Measurements from ENCODE around the gene BSDC1. TPM values are rescaled to one million over a fixed set of nuclear protein-coding genes. Genes with fewer than 3 reads are reported as not detected.
"Not testable (repeated sequence)": the region's sequence is repeated elsewhere in the genome, so short reads cannot be mapped to it uniquely, and the experiment has no call there.

The BSDC1 gene
- polyA plus RNA-seq, 1 of the 3 experiments (the other 2 are of a cell fraction), result 51.0 TPM

GRCh38 chr1:32438777-32439176 lies 44.5 kb upstream of the BSDC1 start:
- POLR2A ChIA-PET, result interaction anchor here (0.6 kb wide), 2 partner anchors 26 to 52 kb away, joined by 5 read pairs; partner anchors contain the start of gene ZBTB8B
- H3K27ac ChIP-seq (ENCODE audit: low read depth in 2 of 2, low read length in 1 of 2); H3K9me2 ChIP-seq; H3K4me2 ChIP-seq; H3K4me1 ChIP-seq (ENCODE audit: control insufficient read depth in 1 of 2, insufficient read depth in 2 of 2, low read depth in 1 of 2, low read length in 1 of 2); H3K9ac ChIP-seq; H3K4me3 ChIP-seq (ENCODE audit: low read depth in 2 of 2, low read length in 1 of 2); H3K27me3 ChIP-seq (ENCODE audit: insufficient read depth); H3K9me3 ChIP-seq; H3K36me3 ChIP-seq (replicated peaks in 1 of 2; ENCODE audit: control insufficient read depth in 1 of 2, insufficient read depth in 2 of 2, low read length in 1 of 2); H2AFZ ChIP-seq (ENCODE audit: low read depth); H3F3A ChIP-seq (replicated peaks; ENCODE audit: insufficient read depth); H4K20me1 ChIP-seq (ENCODE audit: insufficient read depth); DNase-seq; H3K79me2 ChIP-seq (ENCODE audit: insufficient read depth): not testable (repeated sequence)
- CTCF ChIA-PET, result interaction anchor here (1.8 kb wide), 1 partner anchor 10 kb away, joined by 6 read pairs; no protein-coding TSS in a partner anchor
- 19% methylated on average over 4 of the region's 4 CpGs for WGBS (ENCODE audit: low lambda C conversion rate)

GRCh38 chr1:32438136-32438535 lies 43.9 kb upstream of the BSDC1 start:
- no peaks in the 10 kb centered on the region for H3K9me2 ChIP-seq
- TF ChIP-seq TAF1 (IDR thresholded peaks at IDR 0.05; ENCODE audit: borderline replicate concordance, low read depth, low read length) (no peak), FOSL2 (IDR thresholded peaks at IDR 0.05; ENCODE audit: borderline replicate concordance, low read depth) (no peak), YY1 (IDR thresholded peaks at IDR 0.05; ENCODE audit: low read depth) (no peak), TEAD4 (IDR thresholded peaks at IDR 0.05; ENCODE audit: borderline replicate concordance, insufficient read depth) (no peak), MEF2A (IDR thresholded peaks at IDR 0.05; ENCODE audit: borderline replicate concordance, low read depth) (no peak), POLR2AphosphoS5 (IDR thresholded peaks at IDR 0.05; ENCODE audit: low read depth, low read length) (no peak), EZH2phosphoT487 (IDR thresholded peaks at IDR 0.05; ENCODE audit: borderline replicate concordance, low read depth) (no peak), GATA2 (CRISPR knock-in tag; IDR thresholded peaks at IDR 0.05) (no peak), FOXM1 (IDR thresholded peaks at IDR 0.05; ENCODE audit: low read depth) (no peak)
- H2AFZ ChIP-seq (ENCODE audit: low read depth), result no peak overlapping the region
- H3K79me2 ChIP-seq (ENCODE audit: insufficient read depth), result no peaks in the 10 kb centered on the region
- H3K9ac ChIP-seq, result no peak overlapping the region
- H3K9me3 ChIP-seq, result no peaks in the 10 kb centered on the region
- no peak for DNase-seq
- CTCF ChIA-PET, result interaction anchor here (1.8 kb wide), 1 partner anchor 10 kb away, joined by 6 read pairs; no protein-coding TSS in a partner anchor
- no peaks in the 10 kb centered on the region for H4K20me1 ChIP-seq (ENCODE audit: insufficient read depth)
- no peaks in the 10 kb centered on the region for H3F3A ChIP-seq (replicated peaks; ENCODE audit: insufficient read depth)
- 10% methylated on average over 1 of the region's 1 CpG for WGBS (ENCODE audit: low lambda C conversion rate)
- H3K27me3 ChIP-seq (ENCODE audit: insufficient read depth), result no peaks in the 10 kb centered on the region; the same call in 1 of the 2 replicates
- no peaks in the 10 kb centered on the region for H3K36me3 ChIP-seq (replicated peaks in 1 of 2; ENCODE audit: control insufficient read depth in 1 of 2, insufficient read depth in 2 of 2, low read length in 1 of 2)
- no peaks in the 10 kb centered on the region for H3K4me1 ChIP-seq (ENCODE audit: control insufficient read depth in 1 of 2, insufficient read depth in 2 of 2, low read depth in 1 of 2, low read length in 1 of 2)
- POLR2A ChIA-PET, result interaction anchor here (0.6 kb wide), 1 partner anchor 52 kb away, joined by 5 read pairs; no protein-coding TSS in a partner anchor
- no peak overlapping the region for H3K27ac ChIP-seq (ENCODE audit: low read depth in 2 of 2, low read length in 1 of 2)
- no peak overlapping the region for H3K4me3 ChIP-seq (ENCODE audit: low read depth in 2 of 2, low read length in 1 of 2)
- no peak overlapping the region for H3K4me2 ChIP-seq

GRCh38 chr1:32431736-32432400 lies 37.6 kb upstream of the BSDC1 start:
- POLR2A ChIA-PET, result no interaction called here
- TF ChIP-seq NFIC (IDR thresholded peaks at IDR 0.05; ENCODE audit: borderline replicate concordance) (no peak), USF1 (IDR thresholded peaks at IDR 0.05; ENCODE audit: borderline replicate concordance, low read depth) (no peak), FOXM1 (IDR thresholded peaks at IDR 0.05; ENCODE audit: low read depth) (no peak)
- WGBS (ENCODE audit: low lambda C conversion rate), result 31% methylated on average over 4 of the region's 4 CpGs
- no peaks in the 10 kb centered on the region for H3K36me3 ChIP-seq (replicated peaks in 1 of 2; ENCODE audit: control insufficient read depth in 1 of 2, insufficient read depth in 2 of 2, low read length in 1 of 2)
- no peaks in the 10 kb centered on the region for H3K9me2 ChIP-seq
- no peaks in the 10 kb centered on the region for H4K20me1 ChIP-seq (ENCODE audit: insufficient read depth)
- H3K27me3 ChIP-seq (ENCODE audit: insufficient read depth), result no peaks in the 10 kb centered on the region; the same call in 1 of the 2 replicates
- no peak overlapping the region for H3K9ac ChIP-seq
- H3K4me1 ChIP-seq (ENCODE audit: control insufficient read depth in 1 of 2, insufficient read depth in 2 of 2, low read depth in 1 of 2, low read length in 1 of 2), result peaks cover 0 to 2% of the 10 kb centered on the region in 2 experiments; a peak in 1 of 4 replicates
- no peak overlapping the region for H2AFZ ChIP-seq (ENCODE audit: low read depth)
- H3K79me2 ChIP-seq (ENCODE audit: insufficient read depth), result no peaks in the 10 kb centered on the region
- H3K27ac ChIP-seq (ENCODE audit: low read depth in 2 of 2, low read length in 1 of 2), result no peak overlapping the region
- H3K9me3 ChIP-seq, result no peaks in the 10 kb centered on the region
- DNase-seq, result no peak
- no peak overlapping the region for H3K4me2 ChIP-seq
- no peak overlapping the region for H3K4me3 ChIP-seq (ENCODE audit: low read depth in 2 of 2, low read length in 1 of 2)
- CTCF ChIA-PET, result no interaction called here
- H3F3A ChIP-seq (replicated peaks; ENCODE audit: insufficient read depth), result no peaks in the 10 kb centered on the region

Data from SK-N-SH (cell line).